Activated naive CD4-positive, alpha-beta T cell treated with anti-CD3 and anti-CD28 coated beads for 36 hours (primary cell): Measurements from ENCODE around the gene MED27. TPM values are rescaled to one million over a fixed set of nuclear protein-coding genes. Genes with fewer than 3 reads are reported as not detected.

Source experiments
- CTCF ChIA-PET: fragments of 350-600 bp; sonication (Branson Sonifier 250); formaldehyde crosslinking; loops from one replicate; lab custom pipeline; 2021; ENCODE audit warnings: antibody characterized with exemption; lab: Charles Lee
- DNase-seq: peaks from one replicate; pipeline ENCODE4 v3.0.0-alpha.2; 2020
- H3K27ac Mint-ChIP-seq: one replicate; pipeline ENCODE4 v1.8.0; 2021; ENCODE audit warnings: mild to moderate bottlenecking, mixed read lengths
- H3K27me3 Mint-ChIP-seq: one replicate; pipeline ENCODE4 v1.8.0; 2021; ENCODE audit warnings: low read depth, mixed read lengths
- H3K36me3 Mint-ChIP-seq: one replicate; pipeline ENCODE4 v1.8.0; 2021; ENCODE audit warnings: low read depth, mixed read lengths
- H3K4me1 Mint-ChIP-seq: one replicate; pipeline ENCODE4 v1.8.0; 2021; ENCODE audit warnings: low read depth, mixed read lengths
- H3K4me3 Mint-ChIP-seq: one replicate; pipeline ENCODE4 v1.8.0; 2021; ENCODE audit warnings: mild to moderate bottlenecking, moderate library complexity, mixed read lengths
- H3K9me3 Mint-ChIP-seq: one replicate; pipeline ENCODE4 v1.8.0; 2021; ENCODE audit warnings: mixed read lengths
- intact Hi-C: fragments of 100-400 bp; cut with micrococcal nuclease; formaldehyde crosslinking; loops from one replicate; pipeline ENCODE4 v1.15.1; 2023
- total RNA-seq, 2 experiments: library from RNA; stranded (reverse); gene quantifications; one replicate each; pipeline ENCODE4 v1.2.3, GENCODE V29; 2021

The MED27 gene
- total RNA-seq, 2 experiments from 2014 or later, result 27.7 to 31.3 TPM

- no peak overlapping the region for H3K4me3 Mint-ChIP-seq
- intact Hi-C loops, result no loop called here
- no peaks in the 10 kb centered on the region for H3K27me3 Mint-ChIP-seq
- CTCF ChIA-PET, result interaction anchor here (1.1 kb wide), 1 partner anchor 142 kb away, joined by 4 read pairs; no protein-coding TSS in a partner anchor
- no peaks in the 10 kb centered on the region for H3K9me3 Mint-ChIP-seq
- peaks cover 2% of the 10 kb centered on the region for H3K4me1 Mint-ChIP-seq
- peaks cover 2% of the 10 kb centered on the region for H3K36me3 Mint-ChIP-seq
- DNase-seq, result no peak
- no peak overlapping the region for H3K27ac Mint-ChIP-seq
Measured at GRCh38 chr9:131905144-131905543, 174.5 kb downstream of the MED27 start.

GRCh38 chr9:131899296-131900228 lies 180.1 kb downstream of the MED27 start:
- CTCF ChIA-PET, result no interaction called here
- H3K9me3 Mint-ChIP-seq, result no peaks in the 10 kb centered on the region

GRCh38 chr9:131892902-131893500 lies 186.7 kb downstream of the MED27 start:
- Mint-ChIP-seq H3K27ac (no peak overlapping the region), H3K4me3 (no peak overlapping the region), H3K36me3 (peaks cover 8% of the 10 kb centered on the region), H3K4me1 (no peaks in the 10 kb centered on the region), H3K9me3 (no peaks in the 10 kb centered on the region), H3K27me3 (no peaks in the 10 kb centered on the region)
- intact Hi-C loops, result no loop called here
- DNase-seq, result no peak
- CTCF ChIA-PET, result no interaction called here

More at GRCh38 chr9:131899296-131900228, 180.1 kb downstream of the MED27 start:
- H3K4me3 Mint-ChIP-seq, result no peak overlapping the region
- intact Hi-C loops, result no loop called here
- H3K4me1 Mint-ChIP-seq, result no peaks in the 10 kb centered on the region
- no peaks in the 10 kb centered on the region for H3K36me3 Mint-ChIP-seq
- H3K27me3 Mint-ChIP-seq, result no peaks in the 10 kb centered on the region
- DNase-seq, result no peak
- H3K27ac Mint-ChIP-seq, result no peak overlapping the region

- Mint-ChIP-seq H3K4me1 (no peaks in the 10 kb centered on the region), H3K9me3 (no peaks in the 10 kb centered on the region), H3K36me3 (peaks cover 8% of the 10 kb centered on the region), H3K4me3 (no peak overlapping the region), H3K27me3 (no peaks in the 10 kb centered on the region), H3K27ac (no peak overlapping the region)
- DNase-seq, result no peak
- CTCF ChIA-PET, result no interaction called here
- intact Hi-C loops, result no loop called here
Measured at GRCh38 chr9:131892162-131892707, 187.4 kb downstream of the MED27 start.

GRCh38 chr9:131891598-131891997 lies 188.1 kb downstream of the MED27 start:
- no peak overlapping the region for H3K27ac Mint-ChIP-seq
- CTCF ChIA-PET, result no interaction called here
- H3K4me1 Mint-ChIP-seq, result no peaks in the 10 kb centered on the region
- peaks cover 8% of the 10 kb centered on the region for H3K36me3 Mint-ChIP-seq
- no peak for DNase-seq
- no peaks in the 10 kb centered on the region for H3K9me3 Mint-ChIP-seq
- no peaks in the 10 kb centered on the region for H3K27me3 Mint-ChIP-seq
- intact Hi-C loops, result no loop called here
- H3K4me3 Mint-ChIP-seq, result no peak overlapping the region

- intact Hi-C loops, result no loop called here
- Mint-ChIP-seq H3K27me3 (no peaks in the 10 kb centered on the region), H3K4me1 (no peaks in the 10 kb centered on the region), H3K9me3 (no peaks in the 10 kb centered on the region), H3K36me3 (peaks cover 8% of the 10 kb centered on the region), H3K27ac (no peak overlapping the region), H3K4me3 (no peak overlapping the region)
- DNase-seq, result no peak
- CTCF ChIA-PET, result no interaction called here
Measured at GRCh38 chr9:131889437-131890251, 190.0 kb downstream of the MED27 start.

- H3K27ac Mint-ChIP-seq, result no peak overlapping the region
- peaks cover 8% of the 10 kb centered on the region for H3K36me3 Mint-ChIP-seq
- no peaks in the 10 kb centered on the region for H3K9me3 Mint-ChIP-seq
- H3K4me1 Mint-ChIP-seq, result no peaks in the 10 kb centered on the region
- intact Hi-C loops, result no loop called here
- H3K4me3 Mint-ChIP-seq, result no peak overlapping the region
- H3K27me3 Mint-ChIP-seq, result no peaks in the 10 kb centered on the region
- DNase-seq, result no peak
- CTCF ChIA-PET, result no interaction called here
Measured at GRCh38 chr9:131888923-131889322, 190.7 kb downstream of the MED27 start.

GRCh38 chr9:131887680-131888079 lies 192.0 kb downstream of the MED27 start:
- Mint-ChIP-seq H3K36me3 (peaks cover 5% of the 10 kb centered on the region), H3K27ac (no peak overlapping the region)
- CTCF ChIA-PET, result no interaction called here

GRCh38 chr9:131886826-131887225 lies 192.8 kb downstream of the MED27 start:
- H3K36me3 Mint-ChIP-seq, result peaks cover under 1% of the 10 kb centered on the region
- intact Hi-C loops, result no loop called here
- no peak for DNase-seq
- no peak overlapping the region for H3K27ac Mint-ChIP-seq
- H3K4me3 Mint-ChIP-seq, result no peak overlapping the region
- no peaks in the 10 kb centered on the region for H3K4me1 Mint-ChIP-seq
- H3K27me3 Mint-ChIP-seq, result no peaks in the 10 kb centered on the region
- CTCF ChIA-PET, result no interaction called here
- no peaks in the 10 kb centered on the region for H3K9me3 Mint-ChIP-seq

More at GRCh38 chr9:131887680-131888079, 192.0 kb downstream of the MED27 start:
- Mint-ChIP-seq H3K4me3 (no peak overlapping the region), H3K27me3 (no peaks in the 10 kb centered on the region), H3K9me3 (no peaks in the 10 kb centered on the region), H3K4me1 (no peaks in the 10 kb centered on the region)
- DNase-seq, result no peak
- intact Hi-C loops, result no loop called here

- H3K36me3 Mint-ChIP-seq, result no peaks in the 10 kb centered on the region
- H3K27ac Mint-ChIP-seq, result no peak overlapping the region
- CTCF ChIA-PET, result no interaction called here
- no peak for DNase-seq
- no peak overlapping the region for H3K4me3 Mint-ChIP-seq
- H3K4me1 Mint-ChIP-seq, result peaks cover 4% of the 10 kb centered on the region
- H3K27me3 Mint-ChIP-seq, result no peaks in the 10 kb centered on the region
- no peaks in the 10 kb centered on the region for H3K9me3 Mint-ChIP-seq
- intact Hi-C loops, result no loop called here
Measured at GRCh38 chr9:131885144-131885609, 194.5 kb downstream of the MED27 start.

- intact Hi-C loops, result no loop called here
- H3K27me3 Mint-ChIP-seq, result no peaks in the 10 kb centered on the region
- CTCF ChIA-PET, result no interaction called here
- H3K36me3 Mint-ChIP-seq, result no peaks in the 10 kb centered on the region
- no peaks in the 10 kb centered on the region for H3K9me3 Mint-ChIP-seq
- H3K27ac Mint-ChIP-seq, result no peak overlapping the region
- H3K4me1 Mint-ChIP-seq, result peaks cover 4% of the 10 kb centered on the region
- no peak for DNase-seq
- H3K4me3 Mint-ChIP-seq, result no peak overlapping the region
Measured at GRCh38 chr9:131884222-131884621, 195.4 kb downstream of the MED27 start.
